ENCODE results near the gene SFTPB. TPM values are rescaled to one million over a fixed set of nuclear protein-coding genes. Genes with fewer than 3 reads are reported as not detected.
"Not testable (repeated sequence)": the region's sequence is repeated elsewhere in the genome, so short reads cannot be mapped to it uniquely, and the experiment has no call there.

SFTPB gene
- total RNA-seq, 1 donor from 2014 or later: 0.50 TPM

GRCh38 chr2:85680707-85681371 lies 12.8 kb upstream of the SFTPB start:
- DNase-seq (no peak), ATAC-seq (no peak)
- intact Hi-C loops (cut with micrococcal nuclease): no loop called here

GRCh38 chr2:85678794-85679672 lies 11.0 kb upstream of the SFTPB start:
- intact Hi-C loops (cut with micrococcal nuclease): no loop called here
- DNase-seq: peak; percentile 95
- peak; percentile 92 for ATAC-seq

GRCh38 chr2:85678377-85678776 lies 10.4 kb upstream of the SFTPB start:
- peak; percentile 8 for ATAC-seq
- DNase-seq: no peak
- intact Hi-C loops (cut with micrococcal nuclease): no loop called here

GRCh38 chr2:85675866-85676548 lies 8.0 kb upstream of the SFTPB start:
- DNase-seq (no peak), ATAC-seq (no peak)
- intact Hi-C loops (cut with micrococcal nuclease): no loop called here

DNA sequence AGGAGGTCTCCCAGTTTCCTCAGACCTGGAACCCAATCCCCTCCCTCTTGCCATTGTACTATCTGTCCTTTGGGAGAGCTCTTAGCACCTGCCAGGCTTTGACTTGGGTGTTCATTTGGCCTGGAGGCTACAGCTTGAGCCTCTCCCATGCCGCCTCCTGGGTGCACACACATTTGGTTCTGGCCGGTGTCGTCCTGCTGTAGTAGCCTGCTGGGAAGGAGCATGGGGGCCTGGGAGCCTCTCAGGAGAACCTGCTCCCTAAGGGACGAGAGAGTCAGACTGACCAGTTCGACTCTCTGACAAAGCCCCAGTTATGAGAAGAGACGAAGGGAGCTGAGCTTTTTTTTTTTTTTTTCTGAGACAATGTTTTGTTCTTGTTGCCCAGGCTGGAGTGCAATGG lies 7.4 kb upstream of the SFTPB start:
- no peak for ATAC-seq
- intact Hi-C loops (cut with micrococcal nuclease): no loop called here

DNA sequence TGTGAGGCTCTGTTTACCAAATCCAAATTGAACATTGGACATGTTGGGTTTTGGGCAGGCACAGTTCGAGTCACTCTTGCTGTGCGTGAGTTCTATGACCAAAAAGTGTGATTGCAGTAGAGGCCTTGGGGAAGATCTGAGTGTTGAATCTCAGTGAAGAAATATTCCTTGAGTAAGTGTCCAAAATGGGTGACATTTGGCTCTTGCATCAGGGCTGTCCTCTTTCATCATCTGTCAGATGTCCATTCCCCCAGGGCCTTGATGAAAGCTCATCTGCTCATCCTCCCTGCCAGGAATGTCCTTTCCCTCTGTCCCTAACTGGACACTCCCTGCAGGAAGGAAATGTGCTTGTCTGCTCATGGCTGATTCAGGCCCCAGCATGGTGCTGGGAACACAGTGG lies 6.4 kb upstream of the SFTPB start:
- no peak for ATAC-seq
- intact Hi-C loops (cut with micrococcal nuclease): no loop called here
- DNase-seq: no peak

More for the DNA sequence above, 7.4 kb upstream of the SFTPB start:
- no peak for DNase-seq

GRCh38 chr2:85673716-85674375 lies 5.8 kb upstream of the SFTPB start:
- intact Hi-C loops (cut with micrococcal nuclease): no loop called here
- DNase-seq (no peak), ATAC-seq (no peak)

GRCh38 chr2:85672456-85672855 lies 4.5 kb upstream of the SFTPB start:
- DNase-seq (no peak), ATAC-seq (peak; percentile 28)
- intact Hi-C loops (cut with micrococcal nuclease): no loop called here

- ATAC-seq; DNase-seq; intact Hi-C loops (cut with micrococcal nuclease): not testable (repeated sequence)
Measured at GRCh38 chr2:85670416-85670815, 2.4 kb upstream of the SFTPB start.

GRCh38 chr2:85669549-85669948 lies 1.6 kb upstream of the SFTPB start:
- intact Hi-C loops (cut with micrococcal nuclease): no loop called here
- DNase-seq (no peak), ATAC-seq (no peak)

- ATAC-seq (no peak), DNase-seq (no peak)
- intact Hi-C loops (cut with micrococcal nuclease): no loop called here
Measured at GRCh38 chr2:85668857-85669142, 801 bp upstream of the SFTPB start.

GRCh38 chr2:85667561-85668008 lies 414 bp downstream of the SFTPB start:
- intact Hi-C loops (cut with micrococcal nuclease): no loop called here
- ATAC-seq (no peak), DNase-seq (no peak)

- no peak for DNase-seq
- no peak for ATAC-seq
- intact Hi-C loops (cut with micrococcal nuclease): no loop called here
Measured at GRCh38 chr2:85666435-85667316, 1.3 kb downstream of the SFTPB start.

DNA sequence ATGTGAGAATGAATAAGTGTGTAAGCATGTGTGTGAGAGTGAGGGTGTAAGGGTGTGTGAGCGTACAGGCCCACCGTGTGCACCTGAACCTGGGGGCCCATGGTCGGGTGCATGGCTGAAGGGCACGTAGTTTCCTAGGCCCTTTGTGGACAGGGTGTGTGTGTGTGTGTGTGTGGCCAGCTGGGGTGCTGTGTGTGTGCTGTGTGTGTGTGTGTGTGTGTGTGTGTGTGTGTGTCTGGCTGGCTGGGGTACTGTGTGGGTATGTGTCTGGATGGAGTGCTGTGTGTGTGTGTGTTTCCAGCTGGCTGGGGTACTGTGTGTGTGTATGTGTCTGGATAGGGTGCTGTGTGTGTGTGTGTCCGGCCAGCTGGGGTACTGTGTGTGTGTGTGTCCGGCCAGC lies 2.0 kb downstream of the SFTPB start:
- no peak for ATAC-seq
- intact Hi-C loops (cut with micrococcal nuclease): no loop called here

DNA sequence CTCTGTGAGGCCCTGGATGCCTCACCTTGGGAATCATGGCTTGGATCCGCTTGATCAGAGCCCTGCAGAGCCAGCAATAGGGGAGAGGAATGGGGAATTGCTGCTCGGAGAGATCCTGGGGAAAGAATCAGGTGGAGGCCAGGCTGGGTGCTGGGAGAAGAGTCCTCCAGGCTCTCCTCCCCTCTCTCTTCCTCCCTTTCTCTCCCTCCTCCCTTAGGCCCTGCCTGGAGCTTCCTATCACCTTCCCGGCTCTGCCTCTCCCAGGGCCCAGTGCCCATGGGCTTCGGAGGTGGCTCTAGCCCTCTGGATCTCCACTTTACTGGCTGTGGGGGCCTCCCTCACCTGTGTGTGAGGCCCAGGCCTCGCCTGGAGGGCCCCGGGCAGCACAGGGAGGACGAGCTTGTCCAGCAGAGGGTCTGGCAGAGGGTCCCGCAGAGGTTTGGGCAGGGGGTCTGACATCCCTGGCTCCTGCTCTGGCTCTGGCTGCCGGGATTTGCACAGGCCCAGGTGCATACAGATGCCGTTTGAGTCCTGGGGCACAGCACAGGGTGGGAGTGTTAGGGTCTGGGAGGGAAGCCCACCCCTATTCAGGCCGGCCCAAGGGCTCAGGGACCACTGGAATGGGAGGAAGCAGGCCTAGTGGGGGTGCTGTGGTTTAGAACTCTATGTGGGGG lies 2.6 kb downstream of the SFTPB start:
- ATAC-seq (no peak), DNase-seq (no peak)
- intact Hi-C loops (cut with micrococcal nuclease): no loop called here

More for the DNA sequence above, 2.0 kb downstream of the SFTPB start:
- DNase-seq: no peak

GRCh38 chr2:85663594-85664565 lies 4.1 kb downstream of the SFTPB start:
- intact Hi-C loops (cut with micrococcal nuclease): no loop called here
- DNase-seq (no peak), ATAC-seq (no peak)

Data from left ventricle myocardium superior (tissue), 1 donor.